ENCODE measurements around the gene ZNF181. TPM values are rescaled to one million over a fixed set of nuclear protein-coding genes. Genes with fewer than 3 reads are reported as not detected.

ZNF181 gene
- total RNA-seq, 1 experiment from 2014 or later = 9.0 TPM

GRCh38 chr19:34707661-34708060 is 26.4 kb upstream of the ZNF181 start (continued):
- no peak for TF ChIP-seq CREB1 (CRISPR knock-in tag; IDR thresholded peaks at IDR 0.05)
- TF ChIP-seq E2F5 (CRISPR knock-in tag; IDR thresholded peaks at IDR 0.05) = no peak
- TF ChIP-seq ZNF671 (CRISPR knock-in tag; IDR thresholded peaks at IDR 0.05) = no peak

- ChIA-PET POLR2A (interaction anchor here (1.7 kb wide), 1 partner anchor 34 kb away, joined by 6 read pairs; the partner anchor contains the start of gene ZNF302), CTCF (interaction anchor here (0.6 to 2.7 kb wide), 10 partner anchors 34 to 970 kb away, joined by 3 to 26 read pairs (median 4); partner anchors contain the start of gene ZNF302)
- H3K36me3 Mint-ChIP-seq = peaks cover 38% of the 10 kb centered on the region
- peaks cover 72% of the 10 kb centered on the region for H3K9me3 Mint-ChIP-seq
- peak overlapping the region; percentile 46 for H3K4me3 Mint-ChIP-seq
- peaks cover 14% of the 10 kb centered on the region for H3K4me1 Mint-ChIP-seq
- 0 out of 2 replicates have a peak overlapping the region, but pooled peaks have one; percentile 10 for H3K27ac Mint-ChIP-seq
- no peak for DNase-seq (ENCODE audit: low spot score)
- ATAC-seq = peak; percentile 93
- peaks cover 55% of the 10 kb centered on the region for H3K27me3 Mint-ChIP-seq (ENCODE audit: low read depth)
- no peak for TF ChIP-seq JAZF1 (CRISPR knock-in tag; IDR thresholded peaks at IDR 0.05)
- no peak for TF ChIP-seq PRDM15 (CRISPR knock-in tag; IDR thresholded peaks at IDR 0.05)
- TF ChIP-seq RORB (CRISPR knock-in tag; IDR thresholded peaks at IDR 0.05) = no peak
- no peak for TF ChIP-seq ERG (CRISPR knock-in tag; IDR thresholded peaks at IDR 0.05)
- no peak for TF ChIP-seq ZNF317 (CRISPR knock-in tag; IDR thresholded peaks at IDR 0.05; ENCODE audit: borderline replicate concordance, low read depth)
- TF ChIP-seq CDX4 (CRISPR knock-in tag; IDR thresholded peaks at IDR 0.05; ENCODE audit: borderline replicate concordance) = no peak
- no peak for TF ChIP-seq FOXK1 (CRISPR knock-in tag; IDR thresholded peaks at IDR 0.05)
- TF ChIP-seq ZNF671 (CRISPR knock-in tag; IDR thresholded peaks at IDR 0.05) = no peak
- TF ChIP-seq KAT7 (CRISPR knock-in tag; IDR thresholded peaks at IDR 0.05; ENCODE audit: borderline replicate concordance) = no peak
- TF ChIP-seq ATF2 (CRISPR knock-in tag; IDR thresholded peaks at IDR 0.05; ENCODE audit: borderline replicate concordance, low read depth) = no peak
- no peak for TF ChIP-seq CREB1 (CRISPR knock-in tag; IDR thresholded peaks at IDR 0.05)
- no peak for TF ChIP-seq NFE2L1 (CRISPR knock-in tag; IDR thresholded peaks at IDR 0.05)
- no peak for TF ChIP-seq MLX (CRISPR knock-in tag; IDR thresholded peaks at IDR 0.05)
- no peak for TF ChIP-seq FOXP1 (CRISPR knock-in tag; IDR thresholded peaks at IDR 0.05; ENCODE audit: borderline replicate concordance)
- TF ChIP-seq FOXP4 (CRISPR knock-in tag; IDR thresholded peaks at IDR 0.05) = no peak
- no peak for TF ChIP-seq OVOL2 (CRISPR knock-in tag; IDR thresholded peaks at IDR 0.05; ENCODE audit: borderline replicate concordance)
- no peak for TF ChIP-seq CTCF (IDR thresholded peaks at IDR 0.05)
- TF ChIP-seq AFF4 (CRISPR knock-in tag; IDR thresholded peaks at IDR 0.05; ENCODE audit: borderline replicate concordance) = no peak
Observed at GRCh38 chr19:34711890-34712289, 22.2 kb upstream of the ZNF181 start.

All from WTC11 (cell line).